ENCODE data around the gene REM2.

Gene REM2, protein sequence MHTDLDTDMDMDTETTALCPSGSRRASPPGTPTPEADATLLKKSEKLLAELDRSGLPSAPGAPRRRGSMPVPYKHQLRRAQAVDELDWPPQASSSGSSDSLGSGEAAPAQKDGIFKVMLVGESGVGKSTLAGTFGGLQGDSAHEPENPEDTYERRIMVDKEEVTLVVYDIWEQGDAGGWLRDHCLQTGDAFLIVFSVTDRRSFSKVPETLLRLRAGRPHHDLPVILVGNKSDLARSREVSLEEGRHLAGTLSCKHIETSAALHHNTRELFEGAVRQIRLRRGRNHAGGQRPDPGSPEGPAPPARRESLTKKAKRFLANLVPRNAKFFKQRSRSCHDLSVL

GRCh38 chr14:22883173-22883976 lies at the start of gene REM2:
TSS of gene REM2 (plus strand) at chr14:22883222. CDS start at chr14:22883288, 66 bp downstream.
- no peak for DNase-seq

- DNase-seq: no peak
Observed at GRCh38 chr14:22835505-22835904, 47.5 kb upstream of the REM2 start.

DNA sequence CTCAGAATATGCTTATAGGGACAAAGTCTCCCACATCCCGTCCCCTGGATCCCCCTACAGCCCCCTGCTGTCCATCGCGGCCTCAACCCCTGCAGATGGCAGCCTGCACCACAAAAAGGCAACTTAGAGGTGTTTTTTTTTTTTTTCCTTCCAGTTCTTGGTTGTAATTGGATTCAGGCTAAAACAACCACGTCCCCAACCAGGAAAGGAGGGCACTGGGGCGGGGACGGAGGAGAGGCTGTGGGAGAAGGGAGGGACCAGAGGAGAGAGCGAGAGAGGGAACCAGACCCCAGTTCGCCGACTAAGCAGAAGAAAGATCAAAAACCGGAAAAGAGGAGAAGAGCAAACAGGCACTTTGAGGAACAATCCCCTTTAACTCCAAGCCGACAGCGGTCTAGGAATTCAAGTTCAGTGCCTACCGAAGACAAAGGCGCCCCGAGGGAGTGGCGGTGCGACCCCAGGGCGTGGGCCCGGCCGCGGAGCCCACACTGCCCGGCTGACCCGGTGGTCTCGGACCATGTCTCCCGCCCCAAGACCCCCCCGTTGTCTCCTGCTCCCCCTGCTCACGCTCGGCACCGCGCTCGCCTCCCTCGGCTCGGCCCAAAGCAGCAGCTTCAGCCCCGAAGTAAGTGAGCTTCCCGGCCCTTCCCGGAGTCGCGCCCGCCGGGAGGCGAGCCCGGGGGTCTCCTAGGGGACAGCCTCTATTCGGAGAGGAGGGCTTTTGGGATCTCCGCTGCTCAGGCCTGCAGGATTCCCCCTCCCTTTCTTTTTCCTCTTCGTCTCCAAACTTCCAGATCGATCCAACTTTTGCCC lies 46.5 kb upstream of the REM2 start, which contains the start of gene MMP14:
TSS of gene MMP14 (plus strand) at position 285 of the 813 bp plus-strand sequence. CDS start at position 518, 233 bp downstream.
- DNase-seq: no peak

DNA sequence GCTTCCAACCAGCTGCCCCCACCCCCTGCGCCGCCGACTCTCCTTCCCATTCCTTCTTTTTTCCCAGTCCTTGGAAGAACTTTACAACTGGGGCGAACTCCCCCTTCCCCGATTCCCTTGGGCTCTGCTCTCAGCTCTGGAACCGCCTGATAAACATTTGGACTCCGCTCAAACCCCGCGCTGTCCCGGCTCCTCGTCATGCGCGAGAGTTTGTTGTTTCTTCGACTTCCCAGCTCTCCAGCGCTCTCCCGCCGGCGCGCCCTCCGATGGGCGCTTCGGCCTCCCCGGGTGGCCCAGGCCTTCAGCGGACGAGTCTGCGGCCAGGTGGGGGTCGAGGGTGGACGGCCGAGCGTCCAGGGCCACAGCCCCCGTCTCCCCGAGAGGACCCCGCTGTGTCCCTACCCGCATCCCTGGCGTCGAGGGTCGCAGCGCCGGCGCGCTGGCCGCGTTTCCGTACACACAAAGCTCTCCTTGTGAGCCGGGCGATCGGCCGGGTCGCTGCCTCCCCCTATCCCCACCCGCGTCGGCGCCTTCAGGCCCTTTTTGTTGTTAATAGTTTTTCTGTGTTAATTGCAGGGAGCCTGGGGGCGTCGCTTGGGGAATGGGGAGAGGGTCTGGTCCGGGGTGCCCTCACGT lies 45.8 kb upstream of the REM2 start:
- DNase-seq: no peak

GRCh38 chr14:22837750-22838538 lies 45.1 kb upstream of the REM2 start:
- no peak for DNase-seq

DNA sequence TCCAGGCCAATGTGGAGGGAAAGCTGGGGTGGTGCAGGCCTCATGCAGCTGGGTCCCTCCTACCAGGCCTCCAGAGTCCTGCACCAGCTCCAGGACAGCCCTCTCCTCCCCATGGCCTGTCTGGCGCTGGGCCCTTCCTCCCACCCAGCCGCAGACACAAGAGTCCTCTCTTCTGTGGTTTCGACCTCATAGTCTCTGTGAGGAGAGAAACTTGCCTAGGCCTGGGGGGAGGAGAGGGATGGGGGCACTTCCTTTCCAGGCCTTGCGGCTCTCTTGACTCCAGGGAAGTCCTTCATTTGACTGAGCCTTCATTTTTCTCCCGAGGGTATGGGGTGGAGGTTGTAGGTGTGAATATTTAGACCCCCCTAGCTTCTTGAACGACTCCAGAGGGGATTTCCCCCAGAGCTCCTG lies 44.4 kb upstream of the REM2 start:
- no peak for DNase-seq

- no peak for DNase-seq
Observed at GRCh38 chr14:22839159-22839779, 43.8 kb upstream of the REM2 start.

DNA sequence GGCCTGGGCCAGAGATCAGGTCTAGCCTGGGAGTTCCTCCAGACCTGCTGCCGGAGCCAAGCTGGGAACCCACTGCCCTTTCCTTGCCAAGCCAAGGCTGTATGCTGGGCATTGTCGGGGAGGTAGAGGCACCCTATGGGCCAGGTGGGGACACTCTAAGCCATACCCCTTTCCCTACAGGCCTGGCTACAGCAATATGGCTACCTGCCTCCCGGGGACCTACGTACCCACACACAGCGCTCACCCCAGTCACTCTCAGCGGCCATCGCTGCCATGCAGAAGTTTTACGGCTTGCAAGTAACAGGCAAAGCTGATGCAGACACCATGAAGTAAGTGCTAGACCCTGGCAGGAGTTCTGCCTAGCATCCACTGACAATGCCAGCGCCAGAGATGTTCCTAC lies 41.7 kb upstream of the REM2 start:
- no peak for DNase-seq

GRCh38 chr14:22841769-22842168 lies 41.3 kb upstream of the REM2 start:
- no peak for DNase-seq

DNA sequence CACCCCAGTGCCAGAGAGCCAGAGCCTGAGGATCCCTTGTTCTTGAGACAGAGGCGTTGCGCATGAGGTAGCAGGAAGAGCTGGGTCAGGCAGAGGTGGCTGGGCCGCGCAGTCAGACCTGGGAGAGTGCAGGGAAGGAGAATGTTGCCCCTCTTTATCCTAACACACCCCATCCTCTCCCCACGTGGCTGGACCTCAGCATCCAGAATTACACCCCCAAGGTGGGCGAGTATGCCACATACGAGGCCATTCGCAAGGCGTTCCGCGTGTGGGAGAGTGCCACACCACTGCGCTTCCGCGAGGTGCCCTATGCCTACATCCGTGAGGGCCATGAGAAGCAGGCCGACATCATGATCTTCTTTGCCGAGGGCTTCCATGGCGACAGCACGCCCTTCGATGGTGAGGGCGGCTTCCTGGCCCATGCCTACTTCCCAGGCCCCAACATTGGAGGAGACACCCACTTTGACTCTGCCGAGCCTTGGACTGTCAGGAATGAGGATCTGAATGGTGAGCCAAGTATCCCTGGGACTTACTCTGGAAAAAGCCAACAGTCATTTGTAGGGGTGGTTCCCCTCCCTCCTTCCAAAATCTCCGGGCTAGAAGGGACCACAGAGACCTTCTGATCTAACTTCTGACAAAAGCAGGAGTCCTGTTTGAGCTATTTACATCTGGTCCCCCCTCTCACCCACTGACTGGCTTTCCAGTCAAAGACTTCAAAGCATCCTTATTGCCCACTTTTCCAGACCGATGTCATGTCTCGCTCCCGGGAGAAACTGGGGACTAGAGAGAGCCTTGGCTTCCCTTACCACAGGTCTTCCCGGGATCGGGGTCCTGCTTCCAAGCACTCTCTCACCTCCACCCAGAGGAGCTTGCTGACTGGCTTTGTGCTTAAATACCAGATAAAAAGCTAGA lies 40.6 kb upstream of the REM2 start:
- no peak for DNase-seq

GRCh38 chr14:22843123-22843925 lies 39.7 kb upstream of the REM2 start:
- no peak for DNase-seq

- DNase-seq: no peak
Observed at GRCh38 chr14:22844221-22845102, 38.6 kb upstream of the REM2 start.

- DNase-seq: no peak
Observed at GRCh38 chr14:22845103-22845394, 38.0 kb upstream of the REM2 start.

DNA sequence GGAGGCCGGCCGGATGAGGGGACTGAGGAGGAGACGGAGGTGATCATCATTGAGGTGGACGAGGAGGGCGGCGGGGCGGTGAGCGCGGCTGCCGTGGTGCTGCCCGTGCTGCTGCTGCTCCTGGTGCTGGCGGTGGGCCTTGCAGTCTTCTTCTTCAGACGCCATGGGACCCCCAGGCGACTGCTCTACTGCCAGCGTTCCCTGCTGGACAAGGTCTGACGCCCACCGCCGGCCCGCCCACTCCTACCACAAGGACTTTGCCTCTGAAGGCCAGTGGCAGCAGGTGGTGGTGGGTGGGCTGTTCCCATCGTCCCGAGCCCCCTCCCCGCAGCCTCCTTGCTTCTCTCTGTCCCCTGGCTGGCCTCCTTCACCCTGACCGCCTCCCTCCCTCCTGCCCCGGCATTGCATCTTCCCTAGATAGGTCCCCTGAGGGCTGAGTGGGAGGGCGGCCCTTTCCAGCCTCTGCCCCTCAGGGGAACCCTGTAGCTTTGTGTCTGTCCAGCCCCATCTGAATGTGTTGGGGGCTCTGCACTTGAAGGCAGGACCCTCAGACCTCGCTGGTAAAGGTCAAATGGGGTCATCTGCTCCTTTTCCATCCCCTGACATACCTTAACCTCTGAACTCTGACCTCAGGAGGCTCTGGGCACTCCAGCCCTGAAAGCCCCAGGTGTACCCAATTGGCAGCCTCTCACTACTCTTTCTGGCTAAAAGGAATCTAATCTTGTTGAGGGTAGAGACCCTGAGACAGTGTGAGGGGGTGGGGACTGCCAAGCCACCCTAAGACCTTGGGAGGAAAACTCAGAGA lies 37.0 kb upstream of the REM2 start:
- no peak for DNase-seq

GRCh38 chr14:22846811-22847307 lies 36.2 kb upstream of the REM2 start:
- DNase-seq: no peak

- DNase-seq: no peak
Observed at GRCh38 chr14:22847661-22848341, 35.2 kb upstream of the REM2 start.

Measured in NCI-H187 treated with DMSO at 0.1 percent for 48 hours (cell line).